ENCODE data around the gene PASK.

Gene PASK

DNA sequence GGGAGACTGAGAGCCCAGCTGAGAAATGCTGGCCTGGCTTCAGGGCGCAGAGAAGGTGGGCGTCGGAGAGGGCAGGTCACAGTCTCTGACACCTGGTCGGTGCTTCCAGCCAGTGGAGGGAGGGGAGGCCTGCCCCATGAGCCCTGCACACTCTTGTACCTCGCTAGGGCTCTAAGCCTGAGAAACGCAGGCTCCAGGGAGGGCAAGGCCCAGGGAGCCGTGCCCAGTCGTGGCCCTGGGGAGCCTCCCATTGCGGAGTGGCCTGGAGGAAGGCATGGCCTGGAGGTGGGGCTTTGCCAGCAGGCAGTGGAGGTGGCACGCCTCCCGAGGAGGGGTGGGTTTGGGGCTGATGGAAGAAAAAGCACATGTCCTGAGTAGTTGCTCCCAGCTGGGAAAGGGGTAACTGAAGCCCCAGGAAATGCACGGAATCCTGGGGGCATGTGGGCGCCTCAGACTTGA, 86.2 kb downstream of the PASK start:
- no peak for DNase-seq

DNA sequence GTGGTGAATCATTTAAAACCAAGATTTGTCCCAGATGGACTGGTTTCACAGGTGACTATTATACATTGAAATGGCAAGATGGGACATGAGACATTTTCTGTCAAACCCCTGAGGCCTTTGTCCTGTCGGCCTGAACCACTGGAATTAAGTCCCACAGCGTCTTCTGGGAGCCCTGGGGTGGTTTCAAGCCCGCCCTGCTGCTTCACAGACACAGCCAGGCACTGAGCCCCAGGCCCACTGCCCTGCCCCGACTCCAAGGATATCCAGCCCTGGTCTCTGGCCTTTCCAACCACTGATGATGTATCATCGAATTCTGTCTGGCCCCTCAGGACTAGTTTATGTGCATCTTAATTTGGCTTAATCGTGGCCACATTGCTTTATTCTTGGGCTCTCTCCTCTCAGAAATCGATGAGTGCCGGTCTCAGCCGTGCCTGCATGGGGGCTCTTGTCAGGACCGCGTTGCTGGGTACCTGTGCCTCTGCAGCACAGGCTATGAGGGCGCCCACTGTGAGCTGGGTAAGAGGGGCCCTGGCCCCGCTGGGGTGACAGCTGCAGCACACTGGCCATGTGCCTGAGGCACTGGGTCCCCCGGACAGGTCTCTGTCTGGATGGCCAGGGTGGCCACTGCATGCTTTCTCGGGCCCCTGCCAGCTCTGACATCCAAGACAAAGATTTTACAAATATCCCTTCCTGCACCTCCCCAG, 86.7 kb downstream of the PASK start:
- no peak for DNase-seq

DNA sequence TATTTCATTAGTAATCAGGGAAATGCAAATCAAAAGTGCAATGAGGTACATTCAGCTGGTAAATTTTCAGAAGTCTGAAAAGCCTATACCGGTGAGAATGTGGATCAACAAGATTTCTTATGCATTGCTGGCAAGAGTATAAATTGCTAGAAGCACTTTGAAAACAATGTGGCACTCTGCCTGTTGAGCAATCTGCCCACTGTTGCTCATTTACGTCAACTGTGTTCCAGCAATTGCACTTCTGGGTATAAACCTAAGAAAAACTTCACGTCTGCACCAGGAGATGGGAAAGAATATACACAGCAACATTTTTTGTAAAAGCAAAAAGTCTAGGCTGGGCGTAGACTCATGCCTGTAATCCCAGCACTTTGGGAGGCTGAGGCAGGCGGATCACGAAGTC, 88.0 kb downstream of the PASK start:
- DNase-seq, result no peak

Measured in activated CD4-positive, alpha-beta T cell treated with anti-CD3 and anti-CD28 coated beads for 1 hour (primary cell).